ENCODE data around the gene MTMR4.

DNA sequence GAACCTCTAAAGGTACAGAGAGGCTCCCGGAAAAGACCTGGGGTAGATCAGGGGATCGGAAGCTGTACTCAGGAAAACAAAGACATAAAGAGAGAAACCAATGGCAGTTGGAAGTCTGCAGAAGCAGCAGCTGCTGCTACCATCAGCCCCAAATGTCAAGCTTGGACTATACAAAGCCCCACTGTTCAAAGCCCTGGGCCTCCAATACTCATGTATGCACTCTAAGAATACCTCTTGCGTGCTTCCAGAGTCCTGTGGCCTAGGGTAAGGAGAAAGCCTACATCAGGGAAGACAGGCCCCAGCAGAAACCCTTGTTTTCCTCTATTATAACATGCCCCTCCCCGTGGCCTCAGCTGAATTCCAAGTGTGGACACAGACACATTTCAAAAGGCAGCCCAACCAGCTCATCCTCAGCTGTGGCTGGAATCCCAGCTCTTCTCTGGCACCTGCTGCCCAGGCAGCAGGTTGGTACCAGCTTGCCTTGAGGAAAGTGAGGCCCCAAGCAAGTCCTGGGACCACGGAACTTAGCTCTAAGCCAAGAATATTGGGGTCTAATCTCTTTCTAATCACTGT is 19.3 kb upstream of the MTMR4 start:
- TF ChIP-seq, protein P1, sequence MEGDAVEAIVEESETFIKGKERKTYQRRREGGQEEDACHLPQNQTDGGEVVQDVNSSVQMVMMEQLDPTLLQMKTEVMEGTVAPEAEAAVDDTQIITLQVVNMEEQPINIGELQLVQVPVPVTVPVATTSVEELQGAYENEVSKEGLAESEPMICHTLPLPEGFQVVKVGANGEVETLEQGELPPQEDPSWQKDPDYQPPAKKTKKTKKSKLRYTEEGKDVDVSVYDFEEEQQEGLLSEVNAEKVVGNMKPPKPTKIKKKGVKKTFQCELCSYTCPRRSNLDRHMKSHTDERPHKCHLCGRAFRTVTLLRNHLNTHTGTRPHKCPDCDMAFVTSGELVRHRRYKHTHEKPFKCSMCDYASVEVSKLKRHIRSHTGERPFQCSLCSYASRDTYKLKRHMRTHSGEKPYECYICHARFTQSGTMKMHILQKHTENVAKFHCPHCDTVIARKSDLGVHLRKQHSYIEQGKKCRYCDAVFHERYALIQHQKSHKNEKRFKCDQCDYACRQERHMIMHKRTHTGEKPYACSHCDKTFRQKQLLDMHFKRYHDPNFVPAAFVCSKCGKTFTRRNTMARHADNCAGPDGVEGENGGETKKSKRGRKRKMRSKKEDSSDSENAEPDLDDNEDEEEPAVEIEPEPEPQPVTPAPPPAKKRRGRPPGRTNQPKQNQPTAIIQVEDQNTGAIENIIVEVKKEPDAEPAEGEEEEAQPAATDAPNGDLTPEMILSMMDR (IDR thresholded peaks at IDR 0.05 in 8 of 11, conservative IDR thresholded peaks at IDR 0.05 in 3 of 11) = no peak
- no peak for TF ChIP-seq POLR2AphosphoS5 (IDR thresholded peaks at IDR 0.05)
- TF ChIP-seq POLR2A (IDR thresholded peaks at IDR 0.05) = no peak

Data from spleen (tissue), 7 donors.